ENCODE results near the gene NCAM2.

GRCh38 chr21:21147374-21147745, 149.2 kb downstream of the NCAM2 start:
- TF ChIP-seq CTCF (conservative IDR thresholded peaks at IDR 0.05; ENCODE audit: low read depth, low read length): no peak
- no peak for TF ChIP-seq EZH2 (IDR thresholded peaks at IDR 0.05; ENCODE audit: low read length, unreplicated experiment)
- TF ChIP-seq EZH2phosphoT487 (IDR thresholded peaks at IDR 0.05; ENCODE audit: borderline replicate concordance, low read length): no peak

Measured in PC-3 (cell line).